Measurements from ENCODE around the gene IFNA10. TPM values are rescaled to one million over a fixed set of nuclear protein-coding genes. Genes with fewer than 3 reads are reported as not detected.

Gene IFNA10
- total and polyA plus RNA-seq, 2 of the 8 experiments (the other 6 are each of a cell fraction or from before 2014, with no cell fraction given), result not detected

DNA sequence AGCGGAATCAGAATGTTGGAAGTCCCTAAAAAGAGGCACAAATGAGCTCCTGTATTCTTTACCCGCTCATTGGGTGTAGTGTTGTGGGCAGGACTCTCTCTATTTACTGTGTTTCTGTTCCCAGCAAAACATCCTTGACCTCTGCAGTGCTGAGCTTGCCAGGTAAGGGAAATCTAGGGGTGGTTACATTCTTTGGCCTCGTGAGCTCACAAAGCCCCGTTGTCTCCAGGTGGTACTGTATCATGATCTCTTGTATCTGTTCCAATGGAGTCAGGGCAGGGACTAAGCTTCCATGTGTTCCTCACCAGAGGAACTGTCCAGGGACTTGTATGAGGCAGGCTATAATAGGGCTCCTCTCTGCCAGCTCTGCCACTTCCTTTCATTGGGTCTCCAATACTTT lies 44.7 kb upstream of the IFNA10 start:
- Histone ChIP-seq H3K9ac (replicated peaks in 1 of 4; ENCODE audit: extremely low read depth in 1 of 4, low read depth in 3 of 4, low read length in 3 of 4) (no peak overlapping the region), H3K79me1 (ENCODE audit: low read depth, low read length) (no peaks in the 10 kb centered on the region), H3K79me2 (ENCODE audit: control insufficient read depth in 1 of 2, insufficient read depth in 2 of 2, low read length in 2 of 2) (no peaks in the 10 kb centered on the region), H3K4me1 (replicated peaks in 1 of 4; ENCODE audit: control insufficient read depth in 3 of 4, insufficient read depth in 4 of 4, low read length in 3 of 4) (peaks cover 0 to 7% (median 3%) of the 10 kb centered on the region in 4 experiments; a peak in 3 of 7 replicates), H3K9me3 (ENCODE audit: insufficient read depth in 2 of 2, low read depth in 1 of 2, low read length in 1 of 2) (no peaks in the 10 kb centered on the region), H2BK15ac (ENCODE audit: low read length) (no peak overlapping the region), H2BK5ac (ENCODE audit: low read depth, low read length) (no peak overlapping the region), H2AK5ac (ENCODE audit: low read depth, low read length) (no peak overlapping the region), H3K4me2 (ENCODE audit: insufficient read depth in 1 of 2, low read depth in 2 of 2, low read length in 2 of 2) (no peak overlapping the region; a peak in 1 of 4 replicates), H2BK20ac (ENCODE audit: low read length) (no peak overlapping the region), H3K4me3 (ENCODE audit: extremely low read depth in 1 of 4, insufficient read depth in 2 of 4, low read depth in 3 of 4, low read length in 4 of 4) (no peak overlapping the region), H4K20me1 (replicated peaks in 1 of 2; ENCODE audit: control insufficient read depth in 1 of 2, insufficient read depth in 2 of 2, low read length in 2 of 2) (no peaks in the 10 kb centered on the region), H3K23ac (ENCODE audit: insufficient read length) (no peak overlapping the region), H3K27ac (ENCODE audit: low read depth, low read length) (no peak overlapping the region), H3K4ac (replicated peaks; ENCODE audit: insufficient read length, low read depth, low read length) (no peak overlapping the region), H3K27me3 (replicated peaks in 1 of 4; ENCODE audit: control insufficient read depth in 3 of 4, extremely low read depth in 1 of 4, insufficient read depth in 3 of 4, low read length in 3 of 4) (no peaks in the 10 kb centered on the region; a peak in 1 of 7 replicates), H4K5ac (ENCODE audit: insufficient read length, low read depth, low read length) (no peak overlapping the region), H3K56ac (replicated peaks; ENCODE audit: insufficient read length, low read depth, low read length) (no peak overlapping the region), H3K23me2 (ENCODE audit: low read depth, low read length) (no peaks in the 10 kb centered on the region), H3K36me3 (ENCODE audit: control insufficient read depth in 2 of 4, insufficient read depth in 4 of 4, low read length in 3 of 4) (no peaks in the 10 kb centered on the region), H2BK120ac (replicated peaks; ENCODE audit: low read depth, low read length) (no peak overlapping the region), H2AFZ (ENCODE audit: low read length) (no peak overlapping the region), H4K8ac (ENCODE audit: extremely low read depth, insufficient read depth, low read length) (no peak overlapping the region), H3K18ac (ENCODE audit: extremely low read depth, low read length) (no peak overlapping the region), H4K91ac (replicated peaks; ENCODE audit: insufficient read length, low read length) (no peak overlapping the region), H2BK12ac (ENCODE audit: low read depth, low read length) (no peak overlapping the region), H3K14ac (ENCODE audit: insufficient read length) (no peak overlapping the region)
- WGBS, 2 experiments (ENCODE audit: extremely low coverage in 1 of 2, insufficient coverage in 1 of 2, insufficient read length in 1 of 2, insufficient replicate concordance in 2 of 2, low coverage in 1 of 2, low lambda C conversion rate in 2 of 2, missing lambda C conversion rate in 1 of 2), result 87% methylated on average over 4 of the region's 4 CpGs; no CpG with 5 or more reads in 1 of the 2 experiments
- POLR2A ChIA-PET (ENCODE audit: partially characterized antibody), result no interaction called here
- DNase-seq (ENCODE audit: low read depth in 1 of 2, low spot score in 2 of 2) (no peak), FAIRE-seq (no peak)
- CTCF ChIA-PET (ENCODE audit: partially characterized antibody), result interaction anchor here (0.6 to 5.4 kb wide), 23 partner anchors 8 to 457 kb away, joined by 3 to 53 read pairs (median 6); partner anchors contain the start of genes IFNA14 and KLHL9
- TF ChIP-seq SUZ12 (IDR thresholded peaks at IDR 0.05; ENCODE audit: low read length) (no peak), SP1 (IDR thresholded peaks at IDR 0.05; ENCODE audit: low read depth, low read length) (no peak), CEBPB (IDR thresholded peaks at IDR 0.05; ENCODE audit: low read depth, low read length) (no peak), CREB1 (IDR thresholded peaks at IDR 0.05) (no peak), NRF1 (IDR thresholded peaks at IDR 0.05; ENCODE audit: low read depth, low read length) (no peak), TCF12 (IDR thresholded peaks at IDR 0.05; ENCODE audit: low read depth, low read length) (no peak), GABPA (IDR thresholded peaks at IDR 0.05; ENCODE audit: borderline replicate concordance, insufficient read depth, low read length) (no peak), KDM1A (IDR thresholded peaks at IDR 0.05; ENCODE audit: borderline replicate concordance, low read length) (no peak)
- TF ChIP-seq, protein P1, sequence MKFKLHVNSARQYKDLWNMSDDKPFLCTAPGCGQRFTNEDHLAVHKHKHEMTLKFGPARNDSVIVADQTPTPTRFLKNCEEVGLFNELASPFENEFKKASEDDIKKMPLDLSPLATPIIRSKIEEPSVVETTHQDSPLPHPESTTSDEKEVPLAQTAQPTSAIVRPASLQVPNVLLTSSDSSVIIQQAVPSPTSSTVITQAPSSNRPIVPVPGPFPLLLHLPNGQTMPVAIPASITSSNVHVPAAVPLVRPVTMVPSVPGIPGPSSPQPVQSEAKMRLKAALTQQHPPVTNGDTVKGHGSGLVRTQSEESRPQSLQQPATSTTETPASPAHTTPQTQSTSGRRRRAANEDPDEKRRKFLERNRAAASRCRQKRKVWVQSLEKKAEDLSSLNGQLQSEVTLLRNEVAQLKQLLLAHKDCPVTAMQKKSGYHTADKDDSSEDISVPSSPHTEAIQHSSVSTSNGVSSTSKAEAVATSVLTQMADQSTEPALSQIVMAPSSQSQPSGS (IDR thresholded peaks at IDR 0.05; ENCODE audit: low read length), result no peak

All from H1 (cell line).